Psoas muscle (tissue), 8 donors: ENCODE data around the gene PSMD5. TPM values are rescaled to one million over a fixed set of nuclear protein-coding genes. Genes with fewer than 3 reads are reported as not detected.

Experiments
- ATAC-seq, 4 donors: fragments of 200-7000 bp; cut with Tn5 transposase; one replicate each; pipeline ENCODE4 v1.9.1; 2020; ENCODE audit warnings: moderate library complexity in 3 of 4, mild to moderate bottlenecking in 2 of 4
- DNase-seq, 2 donors: peaks; one replicate each; pipeline ENCODE4 v3.0.0-alpha.2; 2020
- H3K27ac ChIP-seq: fragments of 200-600 bp; one replicate; pipeline ENCODE4 v1.8.0; 2022
- H3K27me3 ChIP-seq, 3 donors: fragments of 200-600 bp in 1 of 3; one replicate each; pipeline versions ENCODE4 v1.6.1 to v1.8.0; 2013 to 2022; ENCODE audit warnings: low read length in 2 of 3, mild to moderate bottlenecking in 2 of 3, moderate library complexity in 1 of 3; ENCODE audit not compliant: insufficient read depth in 3 of 3
- H3K36me3 ChIP-seq, 2 donors: fragments of 200-600 bp in 1 of 2; one replicate each; pipeline versions ENCODE4 v1.6.1 to v1.8.0; 2013 to 2022; ENCODE audit warnings: low read depth in 1 of 2, mild to moderate bottlenecking in 1 of 2, moderate library complexity in 1 of 2; ENCODE audit not compliant: insufficient read depth in 1 of 2
- H3K4me1 ChIP-seq: fragments of 200-600 bp; one replicate; pipeline ENCODE4 v1.8.0; 2022
- H3K4me3 ChIP-seq: fragments of 200-600 bp; one replicate; pipeline ENCODE4 v1.8.0; 2022; ENCODE audit warnings: mild to moderate bottlenecking
- H3K9me3 ChIP-seq: fragments of 200-600 bp; one replicate; pipeline ENCODE4 v1.8.0; 2022
- WGBS, 3 donors: extraction: QIAGEN DNeasy Blood & Tissue Kit; methylation state at CpG; one replicate each; pipeline versions ENCODE4 v1.1.6 to v1.1.7; 2013; 5-methylcytosine and 5-hydroxymethylcytosine counted together
- intact Hi-C, 2 donors: fragments of 100-400 bp; cut with DNase I; formaldehyde crosslinking; loops; one replicate each; pipeline versions ENCODE4 v1.11.0 to v1.14.2; 2022
- polyA plus RNA-seq, 3 donors: library from polyadenylated mRNA; stranded (reverse); fragments of 200-250 nt; gene quantifications; one replicate each; pipeline ENCODE4 v1.2.3, GENCODE V29; 2013
- total RNA-seq, 4 donors: library from RNA; stranded (reverse); fragmentation: NEBNext Ultra II Directional in 2 of 4; extraction: Animal tissue kit (Norgen Biotek cat#: 25700) in 2 of 4; gene quantifications; one replicate each; pipeline versions ENCODE4 v1.2.1 to v1.2.4, GENCODE V29; 2021 to 2023
- TF ChIP-seq, protein P1 (sequence below): fragments of 200-600 bp; IDR thresholded peaks from one replicate; pipeline ENCODE4 v1.8.0; 2022; ENCODE audit warnings: antibody characterized with exemption
- donor health status: healthy with polysubstance abuse.
- donor health status: DM: no; HTN: no; CAD: no; lungs with moderate emphysema.
- donor health status: Bipolar disorder and iron deficiency.
- donor health status: healthy.
- donor health status: DM: yes; HTN: yes; CAD: no.
- donor health status: DM: no; HTN: no; CAD: no.
- donor health status: DM: no; HTN: no; CAD: no.
- donor health status: DM: yes; HTN: yes; CAD: no.

PSMD5 gene
- total and polyA plus RNA-seq, 7 donors: 6.2 to 15.7 (median 8.9) TPM

DNA sequence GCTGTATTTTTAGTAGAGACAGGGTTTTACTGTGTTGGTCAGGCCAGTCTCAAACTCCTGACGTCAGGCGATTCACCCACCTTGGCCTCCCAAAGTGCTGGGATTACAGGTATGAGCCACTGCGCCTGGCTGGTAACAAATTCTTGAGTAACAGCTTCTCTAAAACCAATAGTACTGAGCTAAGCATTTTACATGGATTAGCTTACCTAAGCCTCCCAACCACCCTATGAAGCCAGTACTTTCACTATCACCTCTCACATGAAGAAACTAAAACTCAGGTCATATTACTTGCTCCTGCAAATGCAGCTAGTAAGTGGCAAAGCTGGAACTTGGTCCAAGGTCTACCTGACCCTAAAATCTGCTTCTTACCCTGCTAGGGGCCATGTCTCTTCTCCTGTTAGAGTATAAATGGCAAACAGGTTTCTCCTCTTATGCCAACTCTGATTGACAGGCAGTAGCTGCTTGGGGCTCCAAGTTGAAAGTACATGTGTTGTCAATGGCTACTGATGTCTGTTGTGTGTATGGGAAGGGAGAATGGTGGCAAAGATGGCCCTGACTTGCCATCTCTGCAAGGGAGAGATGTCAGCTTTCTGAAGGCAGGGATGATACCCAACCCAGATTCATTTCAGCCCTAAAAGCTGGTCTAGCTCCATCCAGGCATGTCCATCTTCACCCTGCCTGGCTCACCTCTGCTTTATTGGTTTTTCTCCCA, 30.2 kb upstream of the PSMD5 start:
- TF ChIP-seq, protein P1, sequence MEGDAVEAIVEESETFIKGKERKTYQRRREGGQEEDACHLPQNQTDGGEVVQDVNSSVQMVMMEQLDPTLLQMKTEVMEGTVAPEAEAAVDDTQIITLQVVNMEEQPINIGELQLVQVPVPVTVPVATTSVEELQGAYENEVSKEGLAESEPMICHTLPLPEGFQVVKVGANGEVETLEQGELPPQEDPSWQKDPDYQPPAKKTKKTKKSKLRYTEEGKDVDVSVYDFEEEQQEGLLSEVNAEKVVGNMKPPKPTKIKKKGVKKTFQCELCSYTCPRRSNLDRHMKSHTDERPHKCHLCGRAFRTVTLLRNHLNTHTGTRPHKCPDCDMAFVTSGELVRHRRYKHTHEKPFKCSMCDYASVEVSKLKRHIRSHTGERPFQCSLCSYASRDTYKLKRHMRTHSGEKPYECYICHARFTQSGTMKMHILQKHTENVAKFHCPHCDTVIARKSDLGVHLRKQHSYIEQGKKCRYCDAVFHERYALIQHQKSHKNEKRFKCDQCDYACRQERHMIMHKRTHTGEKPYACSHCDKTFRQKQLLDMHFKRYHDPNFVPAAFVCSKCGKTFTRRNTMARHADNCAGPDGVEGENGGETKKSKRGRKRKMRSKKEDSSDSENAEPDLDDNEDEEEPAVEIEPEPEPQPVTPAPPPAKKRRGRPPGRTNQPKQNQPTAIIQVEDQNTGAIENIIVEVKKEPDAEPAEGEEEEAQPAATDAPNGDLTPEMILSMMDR: no peak
- H3K27me3 ChIP-seq: peaks cover 0 to 3% (median 0%) of the 10 kb centered on the region in 3 donors
- H3K36me3 ChIP-seq: no peaks in the 10 kb centered on the region
- ATAC-seq (no peak), DNase-seq (no peak)
- no peaks in the 10 kb centered on the region for H3K9me3 ChIP-seq
- no peaks in the 10 kb centered on the region for H3K4me1 ChIP-seq
- H3K4me3 ChIP-seq: no peak overlapping the region
- intact Hi-C loops: loop anchor here in 1 of 2 donors (5.0 kb wide), 1 partner anchor 49 kb away; no protein-coding TSS in a partner anchor
- H3K27ac ChIP-seq: no peak overlapping the region
- 91 to 96% (median 95%) methylated on average over 3 of the region's 3 CpGs for WGBS, 3 donors

DNA sequence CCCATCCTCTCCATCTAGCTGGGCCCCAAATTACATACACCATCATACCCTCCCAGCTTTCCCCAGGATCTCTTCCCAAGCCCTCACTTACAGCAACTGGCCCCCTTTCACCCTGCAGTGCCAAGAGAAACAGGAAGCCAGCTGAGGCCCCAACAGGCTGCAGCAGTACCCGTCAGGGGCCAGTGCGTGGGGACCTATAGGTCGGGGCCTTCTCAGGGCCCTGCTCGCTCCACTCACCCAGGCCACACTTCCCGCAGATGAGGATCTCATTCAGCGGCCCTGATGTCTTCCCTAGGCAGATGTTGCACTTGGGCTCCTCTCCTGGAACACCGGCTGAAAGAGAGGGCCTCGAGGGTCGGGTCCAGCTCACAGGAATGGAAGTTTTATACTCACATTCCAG, 27.5 kb upstream of the PSMD5 start:
- H3K36me3 ChIP-seq: no peaks in the 10 kb centered on the region
- 77 to 84% (median 79%) methylated on average over 9 of the region's 9 CpGs for WGBS, 3 donors
- intact Hi-C loops: loop anchor here in 1 of 2 donors (5.0 kb wide), 1 partner anchor 52 kb away; no protein-coding TSS in a partner anchor

DNA sequence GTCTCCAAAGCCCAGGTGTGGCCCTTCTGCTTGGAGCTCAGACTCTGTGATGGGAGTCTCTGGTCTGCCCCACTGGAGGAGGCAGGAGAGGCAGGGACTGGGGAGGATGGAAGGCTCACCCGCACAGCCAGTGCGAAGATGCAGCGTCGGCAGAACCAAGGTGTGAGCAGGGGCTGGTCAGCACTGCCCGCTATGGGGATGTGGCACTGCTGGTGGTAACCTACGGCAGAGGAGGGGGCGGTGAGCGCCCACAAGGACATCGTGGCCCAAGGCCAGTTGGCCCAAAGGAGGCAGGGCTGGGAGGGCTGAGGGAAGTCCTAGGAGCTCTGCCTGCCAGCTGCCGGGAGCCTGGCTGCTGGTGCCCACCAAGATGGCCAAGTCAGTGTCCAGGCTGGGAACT, 27.0 kb upstream of the PSMD5 start:
- 58 to 90% (median 73%) methylated on average over 6 to 10 of the region's 10 CpGs for WGBS, 3 donors
- Histone ChIP-seq H3K4me3 (no peak overlapping the region), H3K36me3 (no peaks in the 10 kb centered on the region), H3K27ac (peak overlapping the region; percentile 73), H3K4me1 (no peaks in the 10 kb centered on the region), H3K27me3 (no peaks in the 10 kb centered on the region), H3K9me3 (no peaks in the 10 kb centered on the region)
- intact Hi-C loops: loop anchor here in 1 of 2 donors (5.0 to 10.0 kb wide), 2 partner anchors 53 to 185 kb away; partner anchors contain the start of gene C5
- DNase-seq (no peak), ATAC-seq (no peak)
- TF ChIP-seq, protein P1: no peak

More for the DNA sequence above, 27.5 kb upstream of the PSMD5 start:
- TF ChIP-seq, protein P1: no peak
- DNase-seq: no peak
- H3K4me3 ChIP-seq: no peak overlapping the region
- H3K27me3 ChIP-seq: no peaks in the 10 kb centered on the region
- H3K9me3 ChIP-seq: no peaks in the 10 kb centered on the region
- H3K4me1 ChIP-seq: no peaks in the 10 kb centered on the region
- ATAC-seq: no peak
- H3K27ac ChIP-seq: no peak overlapping the region

DNA sequence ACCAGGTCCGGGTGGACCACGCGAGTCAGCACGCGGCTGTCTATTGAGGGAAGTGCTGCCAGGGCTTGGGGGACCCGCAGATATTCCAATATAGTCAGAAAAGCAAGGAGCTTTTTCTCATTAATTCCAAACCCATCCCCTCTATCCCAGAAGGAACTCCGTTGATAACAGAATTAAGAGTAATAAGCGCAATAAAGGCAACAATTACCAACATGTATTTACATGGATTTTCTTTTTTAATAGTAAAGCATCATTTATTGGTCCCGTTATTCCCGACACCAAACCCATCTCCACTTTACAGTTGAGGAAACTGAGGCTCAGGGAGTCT, 26.6 kb upstream of the PSMD5 start:
- 24 to 31% (median 27%) methylated on average over 10 of the region's 10 CpGs for WGBS, 3 donors
- H3K36me3 ChIP-seq: peaks cover 0 to under 1% of the 10 kb centered on the region in 2 donors
- intact Hi-C loops: loop anchor here in 1 of 2 donors (10.0 kb wide), 1 partner anchor 185 kb away; the partner anchor contains the start of gene C5

More for the DNA sequence above, 26.6 kb upstream of the PSMD5 start:
- Histone ChIP-seq H3K27ac (peak overlapping the region; percentile 73), H3K27me3 (no peaks in the 10 kb centered on the region), H3K9me3 (no peaks in the 10 kb centered on the region), H3K4me1 (no peaks in the 10 kb centered on the region), H3K4me3 (peak overlapping the region; percentile 71)
- DNase-seq: no peak
- no peak for ATAC-seq
- TF ChIP-seq, protein P1: no peak
